T-cell (primary cell): Measurements from ENCODE around the gene TEX44. TPM values are rescaled to one million over a fixed set of nuclear protein-coding genes. Genes with fewer than 3 reads are reported as not detected.
A peak's percentile ranks its signal among the peaks of the same experiment; 100 is the strongest.

Experiments
- ATAC-seq, 4 experiments: fragments of 200-7000 bp in 3 of 4; fragments of 150-1000 bp in 1 of 4; cut with Tn5 transposase; replicated peaks in 1 of 4; 1 replicate in 3 of 4; 2 replicates in 1 of 4; pipeline ENCODE4 v1.10.0; 2021; ENCODE audit warnings: moderate library complexity in 3 of 4, mild to moderate bottlenecking in 2 of 4, moderate number of reproducible peaks in 1 of 4
- CTCF ChIA-PET, 2 donors: fragments of 300-600 bp; sonication (Branson Sonifier 250); formaldehyde crosslinking; loops; one replicate each; lab custom pipeline; 2022; ENCODE audit warnings: antibody characterized with exemption in 2 of 2; lab: Charles Lee
- POLR2A ChIA-PET, 2 donors: fragments of 300-600 bp; sonication (Branson Sonifier 250); formaldehyde crosslinking; loops; one replicate each; lab custom pipeline; 2022; ENCODE audit warnings: antibody characterized with exemption in 2 of 2; lab: Charles Lee
- DNase-seq, 35 experiments: peaks; one replicate each; pipeline versions ENCODE4 v3.0.0 to v3.0.0-alpha.2; 2013 to 2023
- H3K27ac ChIP-seq: one replicate; pipeline ENCODE4 v1.5.1; 2013; ENCODE audit warnings: low read length
- H3K27me3 ChIP-seq, 2 experiments: replicated peaks in 1 of 2; 1 replicate in 1 of 2; 2 replicates in 1 of 2; pipeline versions ENCODE4 v1.6.1 to v1.7.0; 2013; ENCODE audit warnings: low read length in 1 of 2, mixed read lengths in 1 of 2; ENCODE audit not compliant: control insufficient read depth in 2 of 2, insufficient read depth in 2 of 2; ENCODE audit errors: extremely low read depth in 1 of 2
- H3K36me3 ChIP-seq, 2 donors: 1 replicate in 1 of 2; 2 replicates in 1 of 2; pipeline versions ENCODE4 v1.6.1 to v1.7.0; 2013; ENCODE audit warnings: low read length in 1 of 2; ENCODE audit not compliant: control insufficient read depth in 2 of 2, insufficient read depth in 1 of 2; ENCODE audit errors: extremely low read depth in 1 of 2
- H3K4me1 ChIP-seq, 2 experiments: 1 replicate in 1 of 2; 2 replicates in 1 of 2; pipeline versions ENCODE4 v1.6.1 to v1.7.0; 2013; ENCODE audit warnings: low read length in 2 of 2, mixed read lengths in 1 of 2; ENCODE audit not compliant: insufficient read depth in 2 of 2, control insufficient read depth in 1 of 2; ENCODE audit errors: extremely low read depth in 1 of 2
- H3K4me3 ChIP-seq, 2 donors: 1 replicate in 1 of 2; 2 replicates in 1 of 2; pipeline versions ENCODE4 v1.5.1 to v1.7.0; 2013; ENCODE audit warnings: mild to moderate bottlenecking in 2 of 2, low read length in 1 of 2, moderate library complexity in 1 of 2; ENCODE audit not compliant: control insufficient read depth in 1 of 2; ENCODE audit errors: extremely low read depth in 1 of 2
- H3K9me3 ChIP-seq: 2 replicates; pipeline ENCODE4 v1.7.0; 2013
- H3K27ac Mint-ChIP-seq, 2 donors: one replicate each; pipeline ENCODE4 v1.8.0; 2020 to 2021; ENCODE audit warnings: mild to moderate bottlenecking in 2 of 2, mixed read lengths in 2 of 2
- H3K27me3 Mint-ChIP-seq, 2 donors: one replicate each; pipeline ENCODE4 v1.8.0; 2021 to 2022; ENCODE audit warnings: mixed read lengths in 2 of 2
- H3K36me3 Mint-ChIP-seq: one replicate; pipeline ENCODE4 v1.8.0; 2021; ENCODE audit warnings: mixed read lengths
- H3K4me1 Mint-ChIP-seq, 3 donors: one replicate each; pipeline ENCODE4 v1.8.0; 2020 to 2022; ENCODE audit warnings: mixed read lengths in 3 of 3, mild to moderate bottlenecking in 1 of 3
- H3K4me3 Mint-ChIP-seq, 3 donors: one replicate each; pipeline ENCODE4 v1.8.0; 2020 to 2022; ENCODE audit warnings: mild to moderate bottlenecking in 3 of 3, mixed read lengths in 3 of 3, moderate library complexity in 3 of 3
- H3K9me3 Mint-ChIP-seq, 3 donors: one replicate each; pipeline ENCODE4 v1.8.0; 2020 to 2022; ENCODE audit warnings: mixed read lengths in 3 of 3
- WGBS: methylation state at CpG from one replicate; pipeline ENCODE4 v1.1.5; 2013; ENCODE audit warnings: missing lambda C conversion rate; ENCODE audit not compliant: insufficient coverage; 5-methylcytosine and 5-hydroxymethylcytosine counted together
- total RNA-seq, 35 experiments: library from RNA in 6 of 35; stranded (reverse) in 6 of 35; fragments of 120-200 nt in 1 of 35; gene quantifications; one replicate each; pipeline versions ENCODE4 v1.2.1 to v1.2.4 and lab custom pipeline; 2013 to 2026

The TEX44 gene
- total RNA-seq, 5 donors from 2014 or later (not counting 1 experiment from before 2014, with no cell fraction given), result not detected

DNA sequence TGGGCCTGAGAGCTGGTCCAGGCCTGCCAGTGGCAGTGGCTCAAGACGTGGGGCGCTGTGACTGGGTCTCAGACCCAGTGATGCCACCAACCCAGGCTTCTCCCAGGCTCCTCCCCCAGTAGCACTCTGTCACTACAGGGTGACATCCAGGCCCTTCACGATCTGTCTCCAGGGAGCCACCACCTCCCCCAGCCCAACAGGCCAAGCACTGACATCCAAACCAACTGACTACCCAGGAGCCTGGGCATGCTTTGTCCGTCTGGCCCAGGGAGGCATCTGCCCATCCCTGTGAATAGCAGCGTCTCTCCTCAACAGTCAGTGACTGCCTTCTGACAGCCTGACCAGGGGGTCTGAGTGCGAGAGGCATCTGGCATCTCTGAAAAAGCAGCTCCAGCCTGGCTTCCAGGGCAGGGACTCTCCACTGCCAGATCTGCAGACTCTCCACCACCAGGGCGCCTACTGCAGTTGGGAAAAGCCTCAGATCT, 13.0 kb downstream of the TEX44 start:
- Mint-ChIP-seq H3K9me3 (no peaks in the 10 kb centered on the region), H3K27me3 (no peaks in the 10 kb centered on the region), H3K27ac (peak overlapping the region in 1 of 2 donors; percentile 7), H3K4me3 (peak overlapping the region; percentile 58 to 68 (median 64)), H3K36me3 (no peaks in the 10 kb centered on the region), H3K4me1 (peaks cover 8 to 22% (median 8%) of the 10 kb centered on the region in 3 donors)
- Histone ChIP-seq H3K36me3 (no peaks in the 10 kb centered on the region), H3K4me1 (peaks cover 4 to 22% of the 10 kb centered on the region in 2 experiments), H3K4me3 (no peak overlapping the region), H3K27me3 (peaks cover 0 to 23% of the 10 kb centered on the region in 2 experiments), H3K27ac (no peak overlapping the region), H3K9me3 (no peaks in the 10 kb centered on the region)
- ChIA-PET POLR2A (interaction anchor here in 1 of 2 donors (0.6 kb wide), 1 partner anchor 46 kb away, joined by 3 read pairs; no protein-coding TSS in a partner anchor), CTCF (interaction anchor here in 1 of 2 donors (1.1 kb wide), 1 partner anchor 72 kb away, joined by 5 read pairs; no protein-coding TSS in a partner anchor)
- WGBS, result 93% methylated on average over 6 of the region's 7 CpGs
- DNase-seq, result peak in 2 of 35 experiments; percentile 24 to 29
- ATAC-seq, result no peak

DNA sequence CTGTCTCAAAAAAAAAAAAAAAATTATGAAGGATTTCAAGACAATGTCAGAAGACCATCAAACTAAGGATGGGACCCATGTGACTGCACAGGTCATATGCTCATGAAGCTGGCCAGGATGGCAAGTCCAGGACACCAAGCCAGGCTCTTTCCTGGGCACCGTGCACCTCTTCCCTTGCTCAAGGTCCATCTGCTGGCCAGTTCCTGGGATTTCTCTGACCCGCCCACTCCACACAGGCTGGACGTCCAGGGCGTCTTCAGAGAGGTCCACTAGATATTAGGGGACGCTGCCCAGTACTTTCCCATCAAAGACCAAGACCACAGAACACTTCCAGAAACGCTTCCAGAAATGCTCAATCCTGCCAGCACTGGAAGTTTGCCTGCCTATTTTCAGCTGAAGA, 14.3 kb downstream of the TEX44 start:
- 57% methylated on average over 5 of the region's 6 CpGs for WGBS
- H3K4me3 Mint-ChIP-seq, result no peak overlapping the region
- H3K27ac Mint-ChIP-seq, result no peak overlapping the region
- POLR2A ChIA-PET, result no interaction called here
- Histone ChIP-seq H3K27ac (no peak overlapping the region), H3K27me3 (peaks cover 0 to 26% of the 10 kb centered on the region in 2 experiments), H3K36me3 (no peaks in the 10 kb centered on the region), H3K4me3 (no peak overlapping the region), H3K9me3 (no peaks in the 10 kb centered on the region), H3K4me1 (peaks cover 4 to 18% of the 10 kb centered on the region in 2 experiments)
- DNase-seq (no peak), ATAC-seq (no peak)
- H3K9me3 Mint-ChIP-seq, result no peaks in the 10 kb centered on the region
- no peaks in the 10 kb centered on the region for H3K36me3 Mint-ChIP-seq
- no peaks in the 10 kb centered on the region for H3K27me3 Mint-ChIP-seq
- CTCF ChIA-PET, result interaction anchor here in 1 of 2 donors (1.2 kb wide), 1 partner anchor 70 kb away, joined by 3 read pairs; no protein-coding TSS in a partner anchor
- peaks cover 15 to 28% (median 18%) of the 10 kb centered on the region in 3 donors for H3K4me1 Mint-ChIP-seq

DNA sequence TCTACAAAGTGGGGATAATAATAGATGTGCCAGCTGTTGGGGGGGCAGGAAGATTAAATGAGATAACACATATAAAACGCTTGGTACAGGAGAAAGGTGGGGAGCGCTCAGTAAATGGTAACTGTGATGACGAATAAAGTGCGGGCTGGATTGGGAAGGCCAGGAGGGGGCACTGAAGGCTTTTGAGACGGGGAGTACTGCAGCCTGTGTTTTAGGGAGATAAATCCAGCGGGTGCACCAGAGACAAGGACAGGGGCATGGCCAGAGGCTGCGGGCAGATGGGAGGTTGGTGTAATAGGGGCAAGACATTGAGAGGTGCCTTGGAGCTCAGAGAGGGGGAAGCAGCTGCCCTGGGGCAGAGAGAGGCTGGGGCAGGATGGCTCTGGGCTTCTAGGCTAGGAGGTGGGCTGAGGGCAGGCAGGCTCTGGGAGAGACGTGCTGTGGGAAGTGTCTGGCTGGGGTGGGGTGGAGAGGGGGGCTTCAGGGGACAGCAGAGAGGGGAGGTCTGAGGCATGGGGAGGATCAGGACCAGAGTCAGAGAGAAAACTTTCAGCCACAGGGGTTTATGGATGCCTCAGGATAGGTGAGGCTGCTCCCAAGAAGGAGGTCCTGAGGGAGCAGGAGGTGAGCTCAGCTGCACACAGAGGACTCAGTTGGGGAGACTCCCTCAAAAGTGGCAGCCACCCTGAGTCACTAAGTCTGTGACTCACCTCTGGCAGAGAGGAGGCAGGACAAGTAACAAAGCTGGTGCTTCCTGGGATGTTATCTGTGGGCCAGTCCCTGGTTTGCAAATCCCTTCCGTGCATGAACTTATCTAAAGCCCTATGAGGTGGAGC, 18.8 kb downstream of the TEX44 start:
- no peak overlapping the region for H3K27ac ChIP-seq
- H3K27ac Mint-ChIP-seq, result peak overlapping the region; percentile 12 to 39
- H3K4me1 ChIP-seq, result peaks cover 9 to 28% of the 10 kb centered on the region in 2 experiments
- no peaks in the 10 kb centered on the region for H3K9me3 ChIP-seq
- POLR2A ChIA-PET, result interaction anchor here in 1 of 2 donors (0.6 kb wide), 1 partner anchor 69 kb away, joined by 7 read pairs; no protein-coding TSS in a partner anchor
- H3K4me3 Mint-ChIP-seq, result peak overlapping the region in 2 of 3 donors; percentile 28 to 76
- peaks cover 29 to 37% (median 31%) of the 10 kb centered on the region in 3 donors for H3K4me1 Mint-ChIP-seq
- no peaks in the 10 kb centered on the region for H3K9me3 Mint-ChIP-seq
- ATAC-seq (peak in 3 of 4 experiments; percentile 20 to 32 (median 26)), DNase-seq (peak in 1 of 35 experiments; percentile 29)
- no peaks in the 10 kb centered on the region for H3K36me3 ChIP-seq
- H3K36me3 Mint-ChIP-seq, result no peaks in the 10 kb centered on the region
- no peaks in the 10 kb centered on the region for H3K27me3 Mint-ChIP-seq
- WGBS, result 82% methylated on average over 9 of the region's 9 CpGs
- CTCF ChIA-PET, result interaction anchor here (0.6 to 3.7 kb wide), 12 partner anchors 10 to 157 kb away, joined by 3 to 29 read pairs (median 4); no protein-coding TSS in a partner anchor
- H3K4me3 ChIP-seq, result no peak overlapping the region
- peaks cover 0 to 21% of the 10 kb centered on the region in 2 experiments for H3K27me3 ChIP-seq

DNA sequence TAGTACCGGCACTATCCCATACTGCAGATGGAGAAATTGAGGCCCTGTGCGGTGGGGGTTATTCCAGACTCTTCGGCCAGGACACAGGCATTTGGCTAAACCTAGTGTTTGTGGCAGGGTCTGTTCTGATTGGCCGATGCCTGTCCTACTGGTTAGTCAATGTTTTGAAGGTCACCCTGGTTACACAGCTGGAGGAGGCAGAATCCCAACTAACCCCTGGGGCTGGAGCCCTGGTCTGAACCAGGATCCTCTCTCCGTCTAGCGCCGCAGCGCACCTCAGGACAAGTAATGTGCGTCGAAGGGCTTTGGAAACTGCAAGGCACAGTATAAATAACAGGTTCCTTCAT, 19.4 kb downstream of the TEX44 start:
- H3K4me3 ChIP-seq, result no peak overlapping the region
- peaks cover 0 to 19% of the 10 kb centered on the region in 2 experiments for H3K27me3 ChIP-seq
- ChIA-PET POLR2A (interaction anchor here in 1 of 2 donors (0.6 kb wide), 1 partner anchor 69 kb away, joined by 7 read pairs; no protein-coding TSS in a partner anchor), CTCF (interaction anchor here (1.2 to 3.7 kb wide), 9 partner anchors 11 to 103 kb away, joined by 3 to 29 read pairs (median 5); no protein-coding TSS in a partner anchor)
- Mint-ChIP-seq H3K27me3 (no peaks in the 10 kb centered on the region), H3K9me3 (no peaks in the 10 kb centered on the region), H3K27ac (peak overlapping the region; percentile 12 to 55), H3K4me1 (peaks cover 31 to 37% (median 32%) of the 10 kb centered on the region in 3 donors), H3K36me3 (no peaks in the 10 kb centered on the region), H3K4me3 (peak overlapping the region in 2 of 3 donors; percentile 28 to 76)
- DNase-seq (no peak), ATAC-seq (no peak)
- peaks cover 9 to 28% of the 10 kb centered on the region in 2 experiments for H3K4me1 ChIP-seq
- WGBS, result 87% methylated on average over 8 of the region's 10 CpGs
- no peaks in the 10 kb centered on the region for H3K36me3 ChIP-seq
- no peaks in the 10 kb centered on the region for H3K9me3 ChIP-seq
- H3K27ac ChIP-seq, result no peak overlapping the region

DNA sequence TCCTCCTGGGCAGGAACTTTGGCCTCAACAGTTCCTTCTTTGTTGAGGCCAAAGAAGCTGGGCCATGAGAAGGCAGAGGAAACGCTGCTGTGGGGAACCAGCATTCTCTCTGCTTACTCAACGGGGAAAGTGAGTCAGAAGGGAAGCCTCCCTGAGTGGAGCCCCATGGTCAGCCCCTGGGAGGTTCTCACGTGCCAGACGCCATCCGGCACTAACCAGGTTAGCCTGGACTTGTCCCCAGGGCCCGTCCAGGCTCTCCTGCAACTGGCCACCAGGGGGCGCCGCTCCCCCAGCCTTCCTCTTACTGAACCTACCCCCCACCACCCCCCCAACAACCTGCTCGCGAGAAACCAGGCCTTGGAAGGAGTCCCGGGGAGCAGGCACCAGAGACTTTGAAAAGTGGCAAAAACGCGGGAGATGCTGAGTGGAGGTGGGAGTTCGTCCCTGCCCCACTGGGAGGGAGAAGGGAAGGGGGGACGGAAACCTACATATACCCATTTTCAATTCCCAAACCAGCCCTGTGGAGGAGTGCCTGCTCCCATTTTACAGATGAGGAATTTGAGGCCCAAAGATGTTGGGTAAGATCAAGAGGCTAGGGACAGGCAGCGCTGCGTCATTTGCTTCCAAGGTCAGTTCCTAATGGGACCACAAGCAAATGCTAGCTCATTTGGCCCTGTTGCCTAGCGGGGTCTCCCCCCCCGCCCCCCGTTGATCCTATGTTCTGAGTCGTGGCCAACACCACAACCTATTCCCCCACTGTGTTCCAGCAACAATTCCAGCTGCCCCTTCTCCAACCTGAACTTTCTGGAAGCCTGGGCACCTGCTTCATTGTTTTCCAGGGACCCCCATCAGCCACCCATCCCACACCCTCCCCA, 20.0 kb downstream of the TEX44 start:
- no peaks in the 10 kb centered on the region for H3K36me3 Mint-ChIP-seq
- ChIA-PET POLR2A (interaction anchor here (0.6 to 1.0 kb wide), 3 partner anchors 68 to 95 kb away, joined by 3 to 7 read pairs (median 3); partner anchors contain the start of gene PTMA (in 1 of the 2)), CTCF (interaction anchor here (1.0 to 3.7 kb wide), 13 partner anchors 11 to 102 kb away, joined by 3 to 29 read pairs (median 4); no protein-coding TSS in a partner anchor)
- WGBS, result 32% methylated on average over 8 of the region's 21 CpGs
- H3K4me3 ChIP-seq, result peak overlapping the region; percentile 55 to 67
- peak; percentile 63 to 73 (median 71) for ATAC-seq
- H3K9me3 Mint-ChIP-seq, result no peaks in the 10 kb centered on the region
- H3K9me3 ChIP-seq, result no peaks in the 10 kb centered on the region
- peaks cover 37 to 39% (median 38%) of the 10 kb centered on the region in 3 donors for H3K4me1 Mint-ChIP-seq
- peak overlapping the region; percentile 63 to 79 (median 76) for H3K4me3 Mint-ChIP-seq
- peak overlapping the region; percentile 61 for H3K27ac ChIP-seq
- DNase-seq, result peak; percentile 62 to 92 (median 84)
- peak overlapping the region; percentile 55 to 74 for H3K27ac Mint-ChIP-seq
- H3K4me1 ChIP-seq, result peaks cover 9 to 28% of the 10 kb centered on the region in 2 experiments
- H3K36me3 ChIP-seq, result no peaks in the 10 kb centered on the region
- peaks cover 0 to 18% of the 10 kb centered on the region in 2 experiments for H3K27me3 ChIP-seq
- H3K27me3 Mint-ChIP-seq, result no peaks in the 10 kb centered on the region
